KOPT-K1 (cell line): ENCODE measurements around the gene EDARADD.

Experiments used
- H3K27ac ChIP-seq: fragments of 200-600 bp; sonication (generic); 2 replicates; pipeline ENCODE4 v1.5.1; 2016; ENCODE audit warnings: antibody characterized with exemption, mild to moderate bottlenecking, low read depth, low read length; ENCODE audit not compliant: poor library complexity, severe bottlenecking
- H3K36me3 ChIP-seq: fragments of 200-600 bp; sonication (generic); 2 replicates; pipeline ENCODE4 v1.5.1; 2017; ENCODE audit warnings: antibody characterized with exemption, mild to moderate bottlenecking, low read length, moderate library complexity; ENCODE audit not compliant: insufficient read depth
- H3K9me3 ChIP-seq: fragments of 200-600 bp; sonication (generic); 2 replicates; pipeline ENCODE4 v1.5.1; 2017; ENCODE audit warnings: antibody characterized with exemption, low read length, mild to moderate bottlenecking; ENCODE audit not compliant: insufficient read depth, poor library complexity, severe bottlenecking

Gene EDARADD

GRCh38 chr1:236371083-236371482 lies 23.0 kb upstream of the EDARADD start:
- no peak overlapping the region for H3K27ac ChIP-seq
- H3K36me3 ChIP-seq: no peaks in the 10 kb centered on the region
- no peaks in the 10 kb centered on the region for H3K9me3 ChIP-seq

GRCh38 chr1:236377832-236378535 lies 16.1 kb upstream of the EDARADD start:
- no peaks in the 10 kb centered on the region for H3K9me3 ChIP-seq
- no peaks in the 10 kb centered on the region for H3K36me3 ChIP-seq
- H3K27ac ChIP-seq: no peak overlapping the region

- Histone ChIP-seq H3K9me3 (no peaks in the 10 kb centered on the region), H3K36me3 (no peaks in the 10 kb centered on the region), H3K27ac (no peak overlapping the region)
These were observed 12.4 kb upstream of the EDARADD start for GRCh38 chr1:236381565-236382158.

GRCh38 chr1:236388332-236388731 lies 5.8 kb upstream of the EDARADD start:
- Histone ChIP-seq H3K9me3 (no peaks in the 10 kb centered on the region), H3K27ac (no peak overlapping the region), H3K36me3 (no peaks in the 10 kb centered on the region)

GRCh38 chr1:236389253-236389652 lies 4.8 kb upstream of the EDARADD start:
- Histone ChIP-seq H3K27ac (no peak overlapping the region), H3K9me3 (no peaks in the 10 kb centered on the region), H3K36me3 (no peaks in the 10 kb centered on the region)

- no peaks in the 10 kb centered on the region for H3K9me3 ChIP-seq
- H3K27ac ChIP-seq: no peak overlapping the region
- H3K36me3 ChIP-seq: no peaks in the 10 kb centered on the region
These were observed 3.1 kb upstream of the EDARADD start for GRCh38 chr1:236391008-236391407.

GRCh38 chr1:236392182-236392581 lies 1.9 kb upstream of the EDARADD start:
- Histone ChIP-seq H3K36me3 (no peaks in the 10 kb centered on the region), H3K27ac (no peak overlapping the region), H3K9me3 (no peaks in the 10 kb centered on the region)

- no peak overlapping the region for H3K27ac ChIP-seq
These were observed 768 bp downstream of the EDARADD start for GRCh38 chr1:236394879-236395229.

GRCh38 chr1:236395230-236395946 lies 1.3 kb downstream of the EDARADD start:
- no peaks in the 10 kb centered on the region for H3K9me3 ChIP-seq
- H3K36me3 ChIP-seq: no peaks in the 10 kb centered on the region
- no peak overlapping the region for H3K27ac ChIP-seq

More at GRCh38 chr1:236394879-236395229, 768 bp downstream of the EDARADD start:
- Histone ChIP-seq H3K9me3 (no peaks in the 10 kb centered on the region), H3K36me3 (no peaks in the 10 kb centered on the region)

GRCh38 chr1:236395947-236396664 lies 2.0 kb downstream of the EDARADD start:
- Histone ChIP-seq H3K27ac (no peak overlapping the region), H3K36me3 (no peaks in the 10 kb centered on the region), H3K9me3 (no peaks in the 10 kb centered on the region)

- no peaks in the 10 kb centered on the region for H3K36me3 ChIP-seq
- no peaks in the 10 kb centered on the region for H3K9me3 ChIP-seq
- H3K27ac ChIP-seq: no peak overlapping the region
These were observed 2.6 kb downstream of the EDARADD start for GRCh38 chr1:236396665-236397043.

GRCh38 chr1:236397173-236397759 lies 3.2 kb downstream of the EDARADD start:
- Histone ChIP-seq H3K27ac (no peak overlapping the region), H3K36me3 (no peaks in the 10 kb centered on the region), H3K9me3 (no peaks in the 10 kb centered on the region)

- no peak overlapping the region for H3K27ac ChIP-seq
- H3K36me3 ChIP-seq: no peaks in the 10 kb centered on the region
- no peaks in the 10 kb centered on the region for H3K9me3 ChIP-seq
These were observed 4.5 kb downstream of the EDARADD start for GRCh38 chr1:236398538-236398937.

- H3K27ac ChIP-seq: no peak overlapping the region
- H3K9me3 ChIP-seq: no peaks in the 10 kb centered on the region
- no peaks in the 10 kb centered on the region for H3K36me3 ChIP-seq
These were observed 6.0 kb downstream of the EDARADD start for GRCh38 chr1:236400061-236400603.

GRCh38 chr1:236401698-236402097 lies 7.6 kb downstream of the EDARADD start:
- Histone ChIP-seq H3K9me3 (no peaks in the 10 kb centered on the region), H3K36me3 (no peaks in the 10 kb centered on the region), H3K27ac (no peak overlapping the region)
